Aorta (tissue), 5 donors: ENCODE data around the gene CCDC88C. TPM values are rescaled to one million over a fixed set of nuclear protein-coding genes. Genes with fewer than 3 reads are reported as not detected.

Experiments used
- ATAC-seq: fragments of 200-7000 bp; cut with Tn5 transposase; one replicate; pipeline ENCODE4 v1.9.1; 2022; ENCODE audit warnings: moderate library complexity; ENCODE audit not compliant: low FRiP score
- DNase-seq, 2 donors: peaks; one replicate each; pipeline ENCODE4 v3.0.0-alpha.2; 2020
- H3K27ac ChIP-seq, 2 donors: one replicate each; pipeline ENCODE4 v1.5.1; 2013; ENCODE audit warnings: low read length in 2 of 2, mild to moderate bottlenecking in 2 of 2, moderate library complexity in 2 of 2, control low read depth in 1 of 2, inconsistent platforms in 1 of 2, low read depth in 1 of 2
- H3K27me3 ChIP-seq, 2 donors: one replicate each; pipeline ENCODE4 v1.6.1; 2013; ENCODE audit warnings: control low read depth in 1 of 2, low read length in 1 of 2, mild to moderate bottlenecking in 1 of 2, moderate library complexity in 1 of 2; ENCODE audit not compliant: insufficient read depth in 2 of 2, control insufficient read depth in 1 of 2
- H3K36me3 ChIP-seq, 2 donors: one replicate each; pipeline ENCODE4 v1.6.1; 2013; ENCODE audit warnings: control low read depth in 1 of 2, low read length in 1 of 2, mild to moderate bottlenecking in 1 of 2; ENCODE audit not compliant: insufficient read depth in 2 of 2, control insufficient read depth in 1 of 2
- H3K4me1 ChIP-seq, 2 donors: one replicate each; pipeline ENCODE4 v1.6.1; 2013; ENCODE audit warnings: low read length in 2 of 2, control low read depth in 1 of 2, mild to moderate bottlenecking in 1 of 2, moderate library complexity in 1 of 2; ENCODE audit not compliant: insufficient read depth in 2 of 2, control insufficient read depth in 1 of 2
- H3K4me3 ChIP-seq, 2 donors: one replicate each; pipeline ENCODE4 v1.5.1; 2013; ENCODE audit warnings: low read length in 2 of 2, control low read depth in 1 of 2, mild to moderate bottlenecking in 1 of 2
- H3K9me3 ChIP-seq: one replicate; pipeline ENCODE4 v1.6.1; 2013; ENCODE audit warnings: mild to moderate bottlenecking, low read length; ENCODE audit not compliant: control insufficient read depth
- WGBS, 2 donors: extraction: QIAGEN DNeasy Blood & Tissue Kit; methylation state at CpG; one replicate each; pipeline ENCODE4 v1.1.7; 2013; 5-methylcytosine and 5-hydroxymethylcytosine counted together
- intact Hi-C, 2 donors: fragments of 100-400 bp; cut with DNase I; formaldehyde crosslinking; loops; one replicate each; pipeline versions ENCODE4 v1.14.2 to v1.15.0; 2022
- polyA plus RNA-seq, 2 donors: library from polyadenylated mRNA; stranded (reverse); fragments of 200-250 nt; gene quantifications; one replicate each; pipeline ENCODE4 v1.2.3, GENCODE V29; 2013
- total RNA-seq, 2 donors: library from RNA; stranded (reverse); fragmentation: NEBNext Ultra II Directional; extraction: Animal tissue kit (Norgen Biotek cat#: 25700); gene quantifications; one replicate each; pipeline ENCODE4 v1.2.1, GENCODE V29; 2021
- donor health status: healthy with polysubstance abuse.
- donor health status: Bipolar disorder and iron deficiency.
- donor health status: DM: no; HTN: no; CAD: no.
- donor health status: DM: no; HTN: no; CAD: no.
- donor health status: DM: yes; HTN: yes; CAD: no.

CCDC88C gene
- total and polyA plus RNA-seq, 4 donors = 0.33 to 18.4 (median 6.1) TPM

GRCh38 chr14:91379579-91379932 is 38.1 kb downstream of the CCDC88C start:
- ATAC-seq = no peak
- no peaks in the 10 kb centered on the region for H3K27me3 ChIP-seq
- 95 to 96% methylated on average over 13 of the region's 13 CpGs for WGBS, 2 donors
- H3K4me3 ChIP-seq = no peak overlapping the region
- H3K9me3 ChIP-seq = no peaks in the 10 kb centered on the region
- H3K27ac ChIP-seq = no peak overlapping the region
- no peaks in the 10 kb centered on the region for H3K36me3 ChIP-seq
- DNase-seq = no peak
- intact Hi-C loops = no loop called here
- H3K4me1 ChIP-seq = no peaks in the 10 kb centered on the region

GRCh38 chr14:91378930-91379578 is 38.6 kb downstream of the CCDC88C start:
- Histone ChIP-seq H3K36me3 (no peaks in the 10 kb centered on the region), H3K27ac (no peak overlapping the region), H3K9me3 (no peaks in the 10 kb centered on the region), H3K4me3 (no peak overlapping the region), H3K4me1 (no peaks in the 10 kb centered on the region), H3K27me3 (no peaks in the 10 kb centered on the region)
- intact Hi-C loops = no loop called here
- ATAC-seq (no peak), DNase-seq (no peak)
- WGBS, 2 donors = 94% methylated on average over 11 of the region's 11 CpGs

- WGBS, 2 donors = 89 to 93% methylated on average over 15 of the region's 15 CpGs
- ATAC-seq = no peak
- DNase-seq = no peak
- no peak overlapping the region for H3K4me3 ChIP-seq
- H3K27ac ChIP-seq = no peak overlapping the region
- no peaks in the 10 kb centered on the region for H3K4me1 ChIP-seq
- no peaks in the 10 kb centered on the region for H3K36me3 ChIP-seq
- intact Hi-C loops = no loop called here
- no peaks in the 10 kb centered on the region for H3K9me3 ChIP-seq
- H3K27me3 ChIP-seq = no peaks in the 10 kb centered on the region
These were observed 39.6 kb downstream of the CCDC88C start for GRCh38 chr14:91377700-91378652.

GRCh38 chr14:91376547-91377477 is 40.8 kb downstream of the CCDC88C start:
- WGBS, 2 donors = 90% methylated on average over 28 of the region's 28 CpGs
- intact Hi-C loops = no loop called here
- Histone ChIP-seq H3K27me3 (no peaks in the 10 kb centered on the region), H3K27ac (no peak overlapping the region), H3K36me3 (no peaks in the 10 kb centered on the region), H3K4me1 (no peaks in the 10 kb centered on the region), H3K4me3 (no peak overlapping the region), H3K9me3 (no peaks in the 10 kb centered on the region)
- ATAC-seq (no peak), DNase-seq (no peak)

GRCh38 chr14:91375720-91376452 is 41.7 kb downstream of the CCDC88C start:
- Histone ChIP-seq H3K9me3 (no peaks in the 10 kb centered on the region), H3K27me3 (no peaks in the 10 kb centered on the region), H3K4me3 (no peak overlapping the region), H3K27ac (no peak overlapping the region), H3K4me1 (no peaks in the 10 kb centered on the region), H3K36me3 (no peaks in the 10 kb centered on the region)
- 93 to 98% methylated on average over 25 of the region's 25 CpGs for WGBS, 2 donors
- ATAC-seq = no peak
- DNase-seq = no peak
- intact Hi-C loops = no loop called here

- Histone ChIP-seq H3K4me1 (no peaks in the 10 kb centered on the region), H3K9me3 (no peaks in the 10 kb centered on the region), H3K27ac (no peak overlapping the region), H3K4me3 (no peak overlapping the region), H3K27me3 (no peaks in the 10 kb centered on the region), H3K36me3 (no peaks in the 10 kb centered on the region)
- DNase-seq = no peak
- WGBS, 2 donors = 93 to 94% methylated on average over 25 to 26 of the region's 26 CpGs
- ATAC-seq = no peak
- intact Hi-C loops = no loop called here
These were observed 42.5 kb downstream of the CCDC88C start for GRCh38 chr14:91374879-91375702.

GRCh38 chr14:91374287-91374878 is 43.2 kb downstream of the CCDC88C start:
- no peak overlapping the region for H3K27ac ChIP-seq
- intact Hi-C loops = no loop called here
- H3K36me3 ChIP-seq = no peaks in the 10 kb centered on the region
- no peaks in the 10 kb centered on the region for H3K9me3 ChIP-seq
- WGBS, 2 donors = 92 to 94% methylated on average over 7 of the region's 7 CpGs
- H3K4me1 ChIP-seq = no peaks in the 10 kb centered on the region
- DNase-seq (no peak), ATAC-seq (no peak)
- H3K27me3 ChIP-seq = no peaks in the 10 kb centered on the region
- no peak overlapping the region for H3K4me3 ChIP-seq
